Endothelial cell of umbilical vein (primary cell): ENCODE measurements around the gene EVX2. TPM values are rescaled to one million over a fixed set of nuclear protein-coding genes. Genes with fewer than 3 reads are reported as not detected.

Experiments
- BruUV-seq: library from RNA; stranded (reverse); fragments of 400-500 nt; replicated peaks from 2 replicates; lab custom pipeline; 2021; lab: Mats Ljungman, UMichigan
- CTCF ChIA-PET: fragments of 300-600, 350-600 bp; sonication (Branson Sonifier 250); formaldehyde crosslinking; loops from one replicate; lab custom pipeline; 2021; ENCODE audit warnings: antibody characterized with exemption, inconsistent platforms; lab: Charles Lee
- POLR2A ChIA-PET: fragments of 300-600, 350-600 bp; sonication (Branson Sonifier 250); formaldehyde crosslinking; loops from one replicate; lab custom pipeline; 2021; ENCODE audit warnings: antibody characterized with exemption, inconsistent platforms; lab: Charles Lee
- DNase-seq: peaks from one replicate; pipeline ENCODE4 v3.0.0-alpha.2; 2011; ENCODE audit warnings: low read depth, low spot score
- FAIRE-seq: peaks from 2 replicates; lab custom pipeline; 2011; peaks lifted over from hg19 to GRCh38; lab: Jason Lieb, UNC
- H2AFZ ChIP-seq: 2 replicates; pipeline ENCODE4 v1.6.0; 2012; ENCODE audit warnings: low read depth, low read length, control low read depth, inconsistent platforms
- H3K27ac ChIP-seq: 2 replicates; pipeline ENCODE4 v1.5.1; 2011; ENCODE audit warnings: low read depth, mild to moderate bottlenecking, control low read depth, low read length, moderate library complexity; ENCODE audit not compliant: insufficient read depth
- H3K27me3 ChIP-seq, 2 experiments: 2 replicates each; pipeline versions ENCODE4 v1.6.0 to v1.6.1; 2011; ENCODE audit warnings: low read length in 2 of 2, mixed read lengths in 1 of 2; ENCODE audit not compliant: control insufficient read depth in 2 of 2, insufficient read depth in 2 of 2
- H3K36me3 ChIP-seq, 2 experiments: 2 replicates in 1 of 2; 3 replicates in 1 of 2; pipeline ENCODE4 v1.5.1; 2011; ENCODE audit warnings: low read length in 2 of 2, mild to moderate bottlenecking in 1 of 2, moderate library complexity in 1 of 2; ENCODE audit not compliant: control insufficient read depth in 2 of 2, insufficient read depth in 2 of 2; ENCODE audit errors: extremely low read depth in 1 of 2
- H3K4me1 ChIP-seq: 3 replicates; pipeline ENCODE4 v1.5.1; 2011; ENCODE audit warnings: mild to moderate bottlenecking, low read length; ENCODE audit not compliant: control insufficient read depth, insufficient read depth; ENCODE audit errors: extremely low read depth
- H3K4me2 ChIP-seq: 2 replicates; pipeline ENCODE4 v1.6.1; 2011; ENCODE audit warnings: low read length, control low read depth, mixed read lengths; ENCODE audit not compliant: insufficient read depth
- H3K4me3 ChIP-seq, 3 experiments: fragments of 200-600 bp in 1 of 3; sonication (generic), shearing (Covaris generic) in 1 of 3; replicated peaks in 1 of 3; 2 replicates each; pipeline ENCODE4 v1.5.1; 2011 to 2016; ENCODE audit warnings: control low read depth in 3 of 3, low read length in 3 of 3, mild to moderate bottlenecking in 2 of 3, inconsistent platforms in 1 of 3, low read depth in 1 of 3, moderate library complexity in 1 of 3; ENCODE audit not compliant: insufficient read depth in 1 of 3
- H3K79me2 ChIP-seq: 2 replicates; pipeline ENCODE4 v1.6.0; 2012; ENCODE audit warnings: low read length, inconsistent platforms; ENCODE audit not compliant: control insufficient read depth, insufficient read depth
- H3K9ac ChIP-seq: replicated peaks from 2 replicates; pipeline ENCODE3; 2011; ENCODE audit warnings: low read length, control low read depth; ENCODE audit not compliant: insufficient read depth; ENCODE audit errors: extremely low read depth
- H3K9me1 ChIP-seq: replicated peaks from 3 replicates; pipeline ENCODE4 v1.6.0; 2011; ENCODE audit warnings: mild to moderate bottlenecking, low read length; ENCODE audit not compliant: control insufficient read depth, insufficient read depth; ENCODE audit errors: extremely low read depth
- H3K9me3 ChIP-seq: replicated peaks from 2 replicates; pipeline ENCODE4 v1.5.1; 2012; ENCODE audit warnings: low read length, inconsistent platforms; ENCODE audit not compliant: control insufficient read depth, insufficient read depth
- H4K20me1 ChIP-seq: replicated peaks from 2 replicates; pipeline ENCODE3; 2011; ENCODE audit warnings: mild to moderate bottlenecking, low read length; ENCODE audit not compliant: control insufficient read depth, insufficient read depth; ENCODE audit errors: extremely low read depth
- EZH2 ChIP-seq: IDR thresholded peaks from 2 replicates; pipeline ENCODE4 v1.6.1; 2012; ENCODE audit warnings: borderline replicate concordance, low read depth, mild to moderate bottlenecking, moderate library complexity, low read length, inconsistent platforms; ENCODE audit not compliant: severe bottlenecking
- FOS ChIP-seq: IDR thresholded peaks from 2 replicates; pipeline ENCODE4 v1.6.1; 2011; ENCODE audit warnings: mild to moderate bottlenecking, low read length, moderate library complexity, borderline replicate concordance; ENCODE audit not compliant: insufficient read depth
- GATA2 ChIP-seq: IDR thresholded peaks from 2 replicates; pipeline ENCODE4 v1.7.0; 2011; ENCODE audit warnings: low read depth, mild to moderate bottlenecking, moderate library complexity, mixed read lengths, low read length; ENCODE audit not compliant: insufficient read length, insufficient read depth
- JUN ChIP-seq: IDR thresholded peaks from 2 replicates; pipeline ENCODE4 v1.6.1; 2011; ENCODE audit warnings: borderline replicate concordance, low read depth; ENCODE audit not compliant: insufficient read length, insufficient read depth
- MYC ChIP-seq: IDR thresholded peaks from one replicate; pipeline ENCODE4 v1.6.1; 2011; ENCODE audit warnings: mild to moderate bottlenecking, low read depth, low read length
- POLR2A ChIP-seq: IDR thresholded peaks from 2 replicates; pipeline ENCODE4 v1.6.1; 2012; ENCODE audit warnings: low read depth, mild to moderate bottlenecking, control low read depth, low read length
- POLR2AphosphoS5 ChIP-seq: IDR thresholded peaks from 2 replicates; pipeline ENCODE4 v1.6.1; 2012; ENCODE audit warnings: low read depth, mild to moderate bottlenecking, control low read depth, low read length, moderate library complexity; ENCODE audit not compliant: insufficient read depth
- dilution Hi-C: fragments of 300-500 bp; cut with MboI; formaldehyde crosslinking; loops from one replicate; pipeline ENCODE4 v1.15.0; 2019; ENCODE audit warnings: low sequenced_read_pairs; ENCODE audit not compliant: extremely low pct_ligation_motif_present
- intact Hi-C: fragments of 100-400 bp; cut with micrococcal nuclease; formaldehyde crosslinking; loops from one replicate; pipeline ENCODE4 v1.10.0; 2022
- polyA plus RNA-seq, 4 experiments: library from polyadenylated mRNA; depleted of rRNA in 3 of 4; stranded (reverse) in 3 of 4; unstranded in 1 of 4; fragments of >200 nt; gene quantifications; 2 replicates each; pipeline versions ENCODE4 v1.2.1 to v1.2.3, GENCODE V29; 2011 to 2012; ENCODE audit warnings: missing spikeins in 1 of 4
- total RNA-seq: library from RNA; stranded (reverse); gene quantifications from 2 replicates; pipeline ENCODE4 v1.2.3, GENCODE V29; 2021
- TF ChIP-seq, protein P1 (sequence below), 2 donors: IDR thresholded peaks; 1 replicate in 1 of 2; 2 replicates in 1 of 2; pipeline ENCODE4 v1.5.1; 2011; ENCODE audit warnings: low read length in 2 of 2, mild to moderate bottlenecking in 2 of 2, moderate library complexity in 2 of 2, control low read depth in 1 of 2, inconsistent platforms in 1 of 2, low read depth in 1 of 2; ENCODE audit not compliant: insufficient read depth in 1 of 2; ENCODE audit errors: extremely low read depth in 1 of 2
- TF ChIP-seq, protein P2 (sequence below): IDR thresholded peaks from 2 replicates; pipeline ENCODE4 v1.6.1; 2011; ENCODE audit not compliant: insufficient read depth, insufficient read length

Gene EVX2
- total and polyA plus RNA-seq, 2 donors (not counting 3 experiments of a cell fraction or from before 2014, with no cell fraction given) = not detected

DNA sequence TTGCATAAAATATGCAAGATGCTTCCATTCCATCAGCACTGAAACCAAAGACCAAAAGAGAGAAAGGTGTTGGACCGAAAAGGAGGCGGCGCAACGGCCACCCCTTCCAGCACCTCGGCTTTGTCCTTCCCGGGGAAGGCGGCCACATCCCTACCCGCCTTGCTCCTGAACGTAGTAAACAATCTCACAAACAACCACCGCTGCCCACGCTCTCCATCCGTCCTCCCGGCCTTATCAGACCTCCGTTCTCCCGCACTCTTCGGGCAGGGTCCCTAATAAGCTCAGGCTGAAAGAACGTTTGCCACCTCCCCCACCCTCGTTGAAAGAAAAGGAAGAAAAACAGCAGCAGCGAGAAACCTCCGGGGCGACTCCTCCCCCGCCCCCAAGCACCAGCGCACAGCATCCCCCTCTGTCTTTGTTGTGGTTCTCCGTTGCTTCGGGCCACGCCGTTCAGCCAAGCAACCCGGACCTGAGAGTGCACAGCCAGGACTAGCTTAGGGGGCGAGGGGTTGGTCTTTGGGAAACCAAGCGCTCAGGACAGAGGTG, 4.4 kb downstream of the EVX2 start:
- H3K4me2 ChIP-seq = no peak overlapping the region
- peaks cover 2% of the 10 kb centered on the region for H4K20me1 ChIP-seq
- no peaks in the 10 kb centered on the region for H3K9me1 ChIP-seq
- no peak overlapping the region for H3K27ac ChIP-seq
- H2AFZ ChIP-seq = no peak overlapping the region
- POLR2A ChIA-PET = no interaction called here
- CTCF ChIA-PET = interaction anchor here (1.3 to 2.8 kb wide), 5 partner anchors 8 to 771 kb away, joined by 3 to 19 read pairs (median 10); no protein-coding TSS in a partner anchor
- no peaks in the 10 kb centered on the region for H3K36me3 ChIP-seq
- H3K9ac ChIP-seq = no peak overlapping the region
- H3K79me2 ChIP-seq = no peaks in the 10 kb centered on the region
- DNase-seq (no peak), FAIRE-seq (peak; percentile 50)
- intact Hi-C loops (no loop called here), dilution Hi-C loops (no loop called here)
- H3K4me3 ChIP-seq = no peak overlapping the region
- TF ChIP-seq GATA2 = no peak
- TF ChIP-seq EZH2 = peak; percentile 62
- no peaks in the 10 kb centered on the region for H3K9me3 ChIP-seq
- peaks cover 80 to 97% of the 10 kb centered on the region in 2 experiments for H3K27me3 ChIP-seq
- BruUV-seq = no TSS peak
- H3K4me1 ChIP-seq = no peaks in the 10 kb centered on the region

DNA sequence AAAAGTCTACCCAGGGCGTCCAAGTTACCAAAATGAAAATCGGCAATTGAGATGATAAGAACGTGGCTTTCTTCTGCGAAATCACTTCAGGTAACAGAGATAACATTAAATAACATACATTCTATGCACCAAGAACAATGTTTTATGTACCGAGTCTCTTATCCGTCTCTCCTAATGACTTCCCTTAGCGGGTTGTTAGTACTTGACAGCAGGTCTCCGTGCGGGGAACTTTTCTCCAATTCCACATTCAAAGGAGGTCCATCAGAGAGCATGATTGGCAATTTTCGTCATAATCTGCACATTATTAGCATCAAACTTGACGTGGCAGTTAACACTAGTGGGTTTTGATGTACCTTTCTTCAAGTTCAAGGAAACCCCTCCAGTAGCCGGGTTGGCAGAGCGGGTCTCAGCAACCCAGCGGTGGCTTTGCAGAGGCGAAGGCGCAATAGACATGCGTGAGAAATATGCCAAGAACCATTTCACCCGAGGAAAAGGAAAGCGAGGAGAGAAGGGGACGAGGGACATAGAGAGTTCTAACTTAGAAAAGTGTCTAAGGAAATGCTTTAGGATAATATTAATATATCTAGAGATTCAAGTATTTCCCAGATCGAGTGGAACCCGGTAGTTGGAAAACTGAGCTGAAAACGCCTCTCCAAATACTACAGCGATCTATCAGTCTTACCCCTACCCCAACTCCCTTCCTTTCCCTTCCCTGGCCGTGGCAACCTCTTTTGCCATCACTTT, 5.0 kb downstream of the EVX2 start:
- H2AFZ ChIP-seq = no peak overlapping the region
- dilution Hi-C loops (no loop called here), intact Hi-C loops (no loop called here)
- peaks cover 79 to 97% of the 10 kb centered on the region in 2 experiments for H3K27me3 ChIP-seq
- BruUV-seq = no TSS peak
- no peaks in the 10 kb centered on the region for H3K4me1 ChIP-seq
- H3K9me1 ChIP-seq = no peaks in the 10 kb centered on the region
- H3K27ac ChIP-seq = no peak overlapping the region
- FAIRE-seq = no peak
- H3K4me2 ChIP-seq = no peak overlapping the region
- DNase-seq = no peak
- ChIA-PET POLR2A (no interaction called here), CTCF (interaction anchor here (1.3 to 2.8 kb wide), 5 partner anchors 8 to 771 kb away, joined by 3 to 19 read pairs (median 10); no protein-coding TSS in a partner anchor)
- no peaks in the 10 kb centered on the region for H3K36me3 ChIP-seq
- no peak overlapping the region for H3K4me3 ChIP-seq
- TF ChIP-seq GATA2 (no peak), MYC (no peak), FOS (no peak), JUN (no peak), EZH2 (peak; percentile 87), POLR2A (no peak), POLR2AphosphoS5 (no peak)
- TF ChIP-seq, protein P1, sequence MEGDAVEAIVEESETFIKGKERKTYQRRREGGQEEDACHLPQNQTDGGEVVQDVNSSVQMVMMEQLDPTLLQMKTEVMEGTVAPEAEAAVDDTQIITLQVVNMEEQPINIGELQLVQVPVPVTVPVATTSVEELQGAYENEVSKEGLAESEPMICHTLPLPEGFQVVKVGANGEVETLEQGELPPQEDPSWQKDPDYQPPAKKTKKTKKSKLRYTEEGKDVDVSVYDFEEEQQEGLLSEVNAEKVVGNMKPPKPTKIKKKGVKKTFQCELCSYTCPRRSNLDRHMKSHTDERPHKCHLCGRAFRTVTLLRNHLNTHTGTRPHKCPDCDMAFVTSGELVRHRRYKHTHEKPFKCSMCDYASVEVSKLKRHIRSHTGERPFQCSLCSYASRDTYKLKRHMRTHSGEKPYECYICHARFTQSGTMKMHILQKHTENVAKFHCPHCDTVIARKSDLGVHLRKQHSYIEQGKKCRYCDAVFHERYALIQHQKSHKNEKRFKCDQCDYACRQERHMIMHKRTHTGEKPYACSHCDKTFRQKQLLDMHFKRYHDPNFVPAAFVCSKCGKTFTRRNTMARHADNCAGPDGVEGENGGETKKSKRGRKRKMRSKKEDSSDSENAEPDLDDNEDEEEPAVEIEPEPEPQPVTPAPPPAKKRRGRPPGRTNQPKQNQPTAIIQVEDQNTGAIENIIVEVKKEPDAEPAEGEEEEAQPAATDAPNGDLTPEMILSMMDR (IDR thresholded peaks at IDR 0.05; ENCODE audit: extremely low read depth in 1 of 2, insufficient read depth in 1 of 2, low read depth in 1 of 2, low read length in 2 of 2) = no peak
- TF ChIP-seq, protein P2, sequence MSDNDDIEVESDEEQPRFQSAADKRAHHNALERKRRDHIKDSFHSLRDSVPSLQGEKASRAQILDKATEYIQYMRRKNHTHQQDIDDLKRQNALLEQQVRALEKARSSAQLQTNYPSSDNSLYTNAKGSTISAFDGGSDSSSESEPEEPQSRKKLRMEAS = no peak
- H3K79me2 ChIP-seq = no peaks in the 10 kb centered on the region
- H3K9me3 ChIP-seq = no peaks in the 10 kb centered on the region
- peaks cover 2% of the 10 kb centered on the region for H4K20me1 ChIP-seq
- no peak overlapping the region for H3K9ac ChIP-seq
